Muscle of leg (tissue), 11 donors: ENCODE measurements around the gene DNAJA3. TPM values are rescaled to one million over a fixed set of nuclear protein-coding genes. Genes with fewer than 3 reads are reported as not detected.
A peak's percentile ranks its signal among the peaks of the same experiment; 100 is the strongest.

ENCODE experiments used
- DNase-seq: peaks from one replicate; pipeline ENCODE4 v3.0.0; 2013
- H3K27ac ChIP-seq: one replicate; pipeline ENCODE4 v1.5.1; 2013; ENCODE audit warnings: mild to moderate bottlenecking, low read length, control low read depth
- H3K27me3 ChIP-seq: one replicate; pipeline ENCODE4 v1.6.1; 2013; ENCODE audit warnings: low read length; ENCODE audit not compliant: control insufficient read depth, insufficient read depth
- H3K36me3 ChIP-seq: one replicate; pipeline ENCODE4 v1.6.1; 2013; ENCODE audit warnings: low read length; ENCODE audit not compliant: control insufficient read depth, insufficient read depth
- H3K4me1 ChIP-seq: one replicate; pipeline ENCODE4 v1.6.1; 2013; ENCODE audit warnings: low read length; ENCODE audit not compliant: control insufficient read depth, insufficient read depth
- H3K4me3 ChIP-seq: one replicate; pipeline ENCODE4 v1.5.1; 2013; ENCODE audit warnings: low read length, control low read depth
- H3K9me3 ChIP-seq: replicated peaks from 2 replicates; pipeline ENCODE4 v1.6.1; 2013; ENCODE audit warnings: low read depth, low read length; ENCODE audit not compliant: control insufficient read depth
- WGBS: methylation state at CpG from one replicate; pipeline ENCODE4 v1.1.5; 2013; ENCODE audit warnings: missing lambda C conversion rate; ENCODE audit not compliant: insufficient coverage; 5-methylcytosine and 5-hydroxymethylcytosine counted together
- polyA plus RNA-seq, 8 donors: library from polyadenylated mRNA; unstranded; fragments of 120-200 nt; gene quantifications; one replicate each; pipeline versions ENCODE4 v1.2.1 to v1.2.3, GENCODE V29; 2013; ENCODE audit warnings: inconsistent platforms in 1 of 8, low replicate concordance in 1 of 8; ENCODE audit not compliant: insufficient read length in 8 of 8, insufficient read depth in 1 of 8
- total RNA-seq: library from RNA; stranded (reverse); fragments of 120-200 nt; gene quantifications from one replicate; pipeline ENCODE4 v1.2.4, GENCODE V29; 2013

The DNAJA3 gene
- total and polyA plus RNA-seq, 9 donors: 23.8 to 33.5 (median 28.4) TPM

GRCh38 chr16:4416200-4417032, 9.3 kb upstream of the DNAJA3 start, which contains the start of gene CORO7:
Gene CORO7 (minus strand): TSS chr16:4416596. CDS start chr16:4416518, 78 bp downstream.
- peaks cover 43% of the 10 kb centered on the region for H3K4me1 ChIP-seq
- no peaks in the 10 kb centered on the region for H3K27me3 ChIP-seq
- peak within 1 kb of the TSS; percentile 77 for H3K27ac ChIP-seq
- H3K36me3 ChIP-seq: peaks cover 6% of the 10 kb centered on the region
- H3K4me3 ChIP-seq: peak within 1 kb of the TSS; percentile 66
- DNase-seq: peak; percentile 97
- H3K9me3 ChIP-seq: no peaks in the 10 kb centered on the region
- WGBS: under 1% methylated on average over 79 of the region's 92 CpGs

GRCh38 chr16:4419402-4419959, 6.2 kb upstream of the DNAJA3 start:
- Histone ChIP-seq H3K27ac (no peak overlapping the region), H3K9me3 (no peaks in the 10 kb centered on the region), H3K4me3 (no peak overlapping the region), H3K36me3 (no peaks in the 10 kb centered on the region), H3K27me3 (no peaks in the 10 kb centered on the region), H3K4me1 (peaks cover 17% of the 10 kb centered on the region)
- 77% methylated on average over 7 of the region's 7 CpGs for WGBS
- DNase-seq: no peak

GRCh38 chr16:4420505-4421105, 5.1 kb upstream of the DNAJA3 start:
- Histone ChIP-seq H3K4me1 (peaks cover 10% of the 10 kb centered on the region), H3K36me3 (no peaks in the 10 kb centered on the region), H3K4me3 (no peak overlapping the region), H3K27me3 (no peaks in the 10 kb centered on the region), H3K9me3 (no peaks in the 10 kb centered on the region), H3K27ac (peak overlapping the region; percentile 1)
- no peak for DNase-seq
- 90% methylated on average over 2 of the region's 8 CpGs for WGBS

GRCh38 chr16:4426021-4426684, 485 bp downstream of the DNAJA3 start:
- Histone ChIP-seq H3K4me1 (peaks cover 10% of the 10 kb centered on the region), H3K27ac (peak overlapping the region; percentile 72), H3K36me3 (peaks cover 14% of the 10 kb centered on the region), H3K4me3 (peak overlapping the region; percentile 98), H3K9me3 (no peaks in the 10 kb centered on the region), H3K27me3 (no peaks in the 10 kb centered on the region)
- 0% methylated on average over 19 of the region's 31 CpGs for WGBS
- no peak for DNase-seq

- Histone ChIP-seq H3K4me1 (peaks cover 10% of the 10 kb centered on the region), H3K27ac (no peak overlapping the region), H3K36me3 (peaks cover 21% of the 10 kb centered on the region), H3K27me3 (no peaks in the 10 kb centered on the region), H3K4me3 (peak overlapping the region; percentile 98), H3K9me3 (no peaks in the 10 kb centered on the region)
- DNase-seq: no peak
- 87% methylated on average over 7 of the region's 12 CpGs for WGBS
Measured at GRCh38 chr16:4426722-4427372, 1.2 kb downstream of the DNAJA3 start.

GRCh38 chr16:4428500-4428899, 2.8 kb downstream of the DNAJA3 start:
- H3K27ac ChIP-seq: no peak overlapping the region
- no peaks in the 10 kb centered on the region for H3K27me3 ChIP-seq
- peaks cover 29% of the 10 kb centered on the region for H3K36me3 ChIP-seq
- H3K9me3 ChIP-seq: no peaks in the 10 kb centered on the region
- DNase-seq: no peak
- WGBS: 96% methylated on average over 7 of the region's 7 CpGs
- H3K4me1 ChIP-seq: peaks cover 10% of the 10 kb centered on the region
- no peak overlapping the region for H3K4me3 ChIP-seq

- no peak for DNase-seq
- peaks cover 47% of the 10 kb centered on the region for H3K36me3 ChIP-seq
- H3K27me3 ChIP-seq: no peaks in the 10 kb centered on the region
- no peak overlapping the region for H3K4me3 ChIP-seq
- peaks cover 7% of the 10 kb centered on the region for H3K4me1 ChIP-seq
- 94% methylated on average over 6 of the region's 9 CpGs for WGBS
- no peaks in the 10 kb centered on the region for H3K9me3 ChIP-seq
- no peak overlapping the region for H3K27ac ChIP-seq
Measured at GRCh38 chr16:4431023-4431422, 5.4 kb downstream of the DNAJA3 start.

GRCh38 chr16:4433228-4433627, 7.6 kb downstream of the DNAJA3 start:
- Histone ChIP-seq H3K27ac (no peak overlapping the region), H3K36me3 (peaks cover 61% of the 10 kb centered on the region), H3K27me3 (no peaks in the 10 kb centered on the region), H3K4me1 (no peaks in the 10 kb centered on the region), H3K4me3 (no peak overlapping the region), H3K9me3 (no peaks in the 10 kb centered on the region)
- DNase-seq: no peak
- 92% methylated on average over 3 of the region's 4 CpGs for WGBS

- no peaks in the 10 kb centered on the region for H3K9me3 ChIP-seq
- H3K27ac ChIP-seq: no peak overlapping the region
- no peak for DNase-seq
- H3K4me1 ChIP-seq: no peaks in the 10 kb centered on the region
- 90% methylated on average over 2 of the region's 12 CpGs for WGBS
- H3K4me3 ChIP-seq: no peak overlapping the region
- no peaks in the 10 kb centered on the region for H3K27me3 ChIP-seq
- H3K36me3 ChIP-seq: peaks cover 64% of the 10 kb centered on the region
Measured at GRCh38 chr16:4433914-4434787, 8.5 kb downstream of the DNAJA3 start.
